Mammary epithelial cell (primary cell): Measurements from ENCODE around the gene HES4.

Source experiments
- EZH2 ChIP-seq: IDR thresholded peaks from 2 replicates; pipeline ENCODE4 v1.6.1; 2012; ENCODE audit warnings: low read length, inconsistent platforms, borderline replicate concordance
- TF ChIP-seq, protein P1 (sequence below), 2 donors: IDR thresholded peaks in 1 of 2; conservative IDR thresholded peaks in 1 of 2; 2 replicates each; pipeline ENCODE4 v1.5.1; 2011 to 2012; ENCODE audit warnings: inconsistent platforms in 2 of 2, low read length in 2 of 2, mild to moderate bottlenecking in 2 of 2, control low read depth in 1 of 2, low read depth in 1 of 2; ENCODE audit not compliant: insufficient read depth in 1 of 2; ENCODE audit errors: extremely low read depth in 1 of 2

DNA sequence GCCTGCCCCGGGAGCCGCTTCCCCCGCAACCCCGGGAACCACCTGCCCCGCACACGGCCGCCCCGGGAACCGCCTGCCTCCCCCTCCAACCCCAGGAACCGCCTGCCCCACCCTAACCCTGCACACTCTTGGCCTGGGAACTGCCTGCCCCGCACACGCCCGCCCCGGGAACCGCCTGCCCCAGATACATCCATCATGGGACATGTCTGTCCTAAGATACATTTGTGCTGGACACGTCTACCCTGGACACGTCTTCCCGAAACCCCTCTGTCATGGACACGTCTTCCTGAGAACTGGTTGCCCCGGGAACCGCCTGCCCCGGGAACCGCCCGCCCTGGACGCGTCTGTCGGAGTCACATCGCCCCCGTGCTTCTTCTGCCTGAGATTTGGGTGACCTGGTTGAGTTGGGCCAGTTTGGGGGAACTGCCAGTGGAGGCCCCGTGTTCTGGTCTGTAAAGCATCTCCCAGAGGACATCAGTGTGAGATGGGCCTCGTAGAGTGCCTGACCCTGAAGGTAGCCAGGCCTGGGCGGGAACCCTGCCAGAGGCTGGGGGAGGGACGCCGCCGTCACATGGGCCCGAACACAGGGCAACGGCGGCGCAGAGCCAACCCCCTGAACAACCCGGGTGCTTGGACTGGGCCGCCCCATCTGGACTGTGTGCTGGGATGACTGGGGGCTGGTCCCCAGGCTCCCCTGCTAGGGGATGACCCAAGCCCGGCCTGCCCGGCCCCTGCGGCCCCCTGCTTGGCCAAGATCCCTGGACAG lies 21.6 kb downstream of the HES4 start:
- TF ChIP-seq, protein P1, sequence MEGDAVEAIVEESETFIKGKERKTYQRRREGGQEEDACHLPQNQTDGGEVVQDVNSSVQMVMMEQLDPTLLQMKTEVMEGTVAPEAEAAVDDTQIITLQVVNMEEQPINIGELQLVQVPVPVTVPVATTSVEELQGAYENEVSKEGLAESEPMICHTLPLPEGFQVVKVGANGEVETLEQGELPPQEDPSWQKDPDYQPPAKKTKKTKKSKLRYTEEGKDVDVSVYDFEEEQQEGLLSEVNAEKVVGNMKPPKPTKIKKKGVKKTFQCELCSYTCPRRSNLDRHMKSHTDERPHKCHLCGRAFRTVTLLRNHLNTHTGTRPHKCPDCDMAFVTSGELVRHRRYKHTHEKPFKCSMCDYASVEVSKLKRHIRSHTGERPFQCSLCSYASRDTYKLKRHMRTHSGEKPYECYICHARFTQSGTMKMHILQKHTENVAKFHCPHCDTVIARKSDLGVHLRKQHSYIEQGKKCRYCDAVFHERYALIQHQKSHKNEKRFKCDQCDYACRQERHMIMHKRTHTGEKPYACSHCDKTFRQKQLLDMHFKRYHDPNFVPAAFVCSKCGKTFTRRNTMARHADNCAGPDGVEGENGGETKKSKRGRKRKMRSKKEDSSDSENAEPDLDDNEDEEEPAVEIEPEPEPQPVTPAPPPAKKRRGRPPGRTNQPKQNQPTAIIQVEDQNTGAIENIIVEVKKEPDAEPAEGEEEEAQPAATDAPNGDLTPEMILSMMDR (conservative IDR thresholded peaks at IDR 0.05 in 1 of 2, IDR thresholded peaks at IDR 0.05 in 1 of 2; ENCODE audit: extremely low read depth in 1 of 2, insufficient read depth in 1 of 2, low read depth in 1 of 2, low read length in 2 of 2): no peak
- no peak for TF ChIP-seq EZH2
